ENCODE data around the gene OLFML2B.

- TF ChIP-seq CTCF (IDR thresholded peaks at IDR 0.05) (no peak), POLR2A (IDR thresholded peaks at IDR 0.05; ENCODE audit: low read length) (no peak), EP300 (IDR thresholded peaks at IDR 0.05) (no peak), RAD21 (conservative IDR thresholded peaks at IDR 0.05 in 1 of 2, IDR thresholded peaks at IDR 0.05 in 1 of 2) (no peak), PHF8 (IDR thresholded peaks at IDR 0.05; ENCODE audit: borderline replicate concordance, low read depth) (no peak), MAX (IDR thresholded peaks at IDR 0.05) (no peak), CHD2 (IDR thresholded peaks at IDR 0.05; ENCODE audit: low read length, partially characterized antibody) (no peak)
Observed at GRCh38 chr1:161955606-161956005, 68.1 kb downstream of the OLFML2B start.
